ENCODE results near the gene ERI3.

GRCh38 chr1:44208226-44208625, 146.8 kb downstream of the ERI3 start:
- no peak for TF ChIP-seq EZH2 (IDR thresholded peaks at IDR 0.05; ENCODE audit: borderline replicate concordance, low read depth, low read length, severe bottlenecking)
- no peak for TF ChIP-seq CTCF (IDR thresholded peaks at IDR 0.05; ENCODE audit: borderline replicate concordance, extremely low read depth, low read length, poor library complexity, severe bottlenecking)

All from DND-41 (cell line).